Fibroblast of skin of right quadriceps (primary cell): ENCODE results near the gene KCNQ2.

Source experiments
- DNase-seq: peaks from one replicate; pipeline ENCODE4 v3.0.0-alpha.2; 2013

Gene KCNQ2

GRCh38 chr20:63364801-63365585, 107.5 kb downstream of the KCNQ2 start:
- no peak for DNase-seq

GRCh38 chr20:63363981-63364561, 108.4 kb downstream of the KCNQ2 start:
- no peak for DNase-seq

DNA sequence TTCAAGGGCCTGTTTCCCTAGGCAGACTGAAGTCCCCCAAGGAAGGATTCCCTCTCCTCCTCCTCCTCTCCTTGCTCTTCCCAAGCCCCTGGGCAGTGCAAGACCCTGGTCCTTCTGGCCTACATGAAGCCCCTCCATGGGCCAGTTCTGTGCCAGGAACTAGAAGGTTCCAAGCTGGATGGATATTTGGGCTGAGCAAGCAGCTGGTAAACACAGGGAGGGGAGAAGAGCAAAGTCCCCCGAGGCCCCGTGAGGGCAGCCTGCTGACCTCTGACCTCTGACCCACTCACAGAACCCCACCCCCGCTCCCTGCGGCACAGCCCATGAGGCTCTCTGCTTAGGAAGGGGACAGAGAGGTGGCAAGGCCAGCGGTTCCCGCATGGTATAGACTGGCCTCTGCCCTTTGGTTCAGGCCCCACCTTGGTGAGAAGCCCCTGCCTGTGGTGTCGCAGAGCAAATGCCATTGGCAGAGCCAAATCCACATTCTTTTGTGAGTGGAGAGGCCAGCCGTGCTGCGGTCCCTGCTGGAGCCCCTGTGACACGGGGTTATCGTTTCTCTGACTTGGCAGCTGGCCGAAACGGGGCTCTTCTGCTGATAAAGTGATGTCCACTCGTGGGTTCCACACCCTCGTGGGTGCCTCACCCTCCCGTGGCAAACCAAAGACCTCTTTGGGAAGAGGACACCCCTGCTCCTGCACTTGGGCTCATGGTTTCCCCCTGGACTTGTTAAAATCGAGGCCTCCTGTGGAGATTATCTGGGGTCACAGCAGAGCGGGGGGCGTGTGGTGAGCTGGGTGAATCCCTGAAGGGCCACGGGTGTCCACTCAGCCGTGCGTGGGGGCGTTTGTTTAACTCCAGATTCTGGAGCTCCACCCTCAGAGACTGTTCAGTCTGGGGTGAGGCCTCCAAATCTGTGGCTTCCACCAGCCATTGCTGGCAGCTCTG, 109.2 kb downstream of the KCNQ2 start:
- DNase-seq = no peak

DNA sequence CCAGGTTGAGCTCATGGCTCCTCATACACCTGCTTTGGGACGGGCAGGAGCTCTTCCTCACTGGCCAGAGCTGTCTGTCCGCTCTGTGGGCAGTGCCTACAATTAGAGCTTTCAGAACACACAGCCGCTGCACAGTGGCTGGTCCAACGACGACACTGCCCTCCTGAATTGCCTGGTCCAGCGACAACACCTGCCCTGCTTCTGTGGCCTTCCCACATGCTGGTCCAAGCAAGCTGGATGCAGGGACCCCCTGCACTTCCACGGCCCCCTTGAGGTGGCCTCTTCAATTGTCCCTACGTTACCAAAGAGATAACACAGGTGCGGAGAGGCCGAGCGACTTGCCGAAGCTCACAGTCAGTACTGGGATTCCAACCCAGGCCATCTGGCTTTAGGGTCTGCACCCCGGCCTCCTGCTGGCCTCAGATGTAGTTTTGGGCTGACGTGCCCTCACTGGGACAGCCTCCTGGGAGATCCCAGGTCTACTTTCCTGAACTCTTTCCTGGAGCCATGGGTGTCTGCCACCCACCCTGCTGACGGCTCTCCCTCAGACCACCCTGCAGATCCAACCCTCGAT, 109.9 kb downstream of the KCNQ2 start:
- no peak for DNase-seq

DNA sequence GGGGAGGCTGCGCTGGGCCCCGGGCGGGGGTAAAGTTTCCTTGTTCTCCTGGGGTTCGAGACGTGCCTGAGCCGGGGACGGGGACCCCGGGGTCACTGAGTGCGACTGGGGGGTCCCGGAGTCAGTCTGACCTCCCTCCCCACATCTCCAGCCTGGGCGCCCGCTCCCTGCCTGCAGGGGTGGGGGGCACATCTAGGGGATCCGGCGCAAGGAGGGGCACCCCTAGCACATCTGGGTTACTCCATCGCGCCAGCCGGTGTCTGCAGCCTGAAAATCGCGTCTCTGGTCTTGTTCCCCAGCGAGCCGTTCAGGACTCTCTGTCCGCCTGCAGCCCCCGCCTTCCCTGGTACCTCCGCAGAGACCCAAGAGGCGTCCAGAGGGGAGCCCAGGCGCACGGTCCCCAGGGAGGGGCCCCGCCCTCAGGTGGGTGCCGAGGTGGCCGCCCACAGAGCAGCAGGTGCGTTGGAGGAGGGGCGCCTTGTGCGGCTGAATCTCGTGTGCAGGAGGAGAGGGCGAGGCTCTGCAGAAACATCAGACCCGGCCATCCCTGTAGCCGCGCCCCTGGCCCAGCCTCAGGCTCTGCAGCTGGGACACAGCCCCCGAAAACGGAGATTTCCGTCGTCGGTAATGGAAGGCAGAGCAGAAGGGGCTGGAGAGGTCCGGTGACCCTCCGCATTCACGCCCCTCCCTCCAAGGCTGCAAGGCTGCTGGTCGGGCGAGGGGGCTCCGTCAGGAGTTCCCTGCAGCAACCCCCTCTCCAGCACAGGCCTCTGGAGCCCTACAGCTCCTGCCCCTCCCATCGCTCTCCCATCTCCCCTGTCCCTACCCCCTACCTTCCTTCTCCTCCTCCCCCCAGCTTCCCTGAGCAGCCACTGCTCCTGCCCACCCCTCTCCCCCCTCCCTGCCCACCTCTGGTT, 110.7 kb downstream of the KCNQ2 start:
- no peak for DNase-seq

- DNase-seq = no peak
Observed at GRCh38 chr20:63360850-63361518, 111.5 kb downstream of the KCNQ2 start, which contains the start of gene CHRNA4. TSS of gene CHRNA4 (minus strand) at chr20:63361349. CDS start at chr20:63361165, 184 bp downstream.

DNA sequence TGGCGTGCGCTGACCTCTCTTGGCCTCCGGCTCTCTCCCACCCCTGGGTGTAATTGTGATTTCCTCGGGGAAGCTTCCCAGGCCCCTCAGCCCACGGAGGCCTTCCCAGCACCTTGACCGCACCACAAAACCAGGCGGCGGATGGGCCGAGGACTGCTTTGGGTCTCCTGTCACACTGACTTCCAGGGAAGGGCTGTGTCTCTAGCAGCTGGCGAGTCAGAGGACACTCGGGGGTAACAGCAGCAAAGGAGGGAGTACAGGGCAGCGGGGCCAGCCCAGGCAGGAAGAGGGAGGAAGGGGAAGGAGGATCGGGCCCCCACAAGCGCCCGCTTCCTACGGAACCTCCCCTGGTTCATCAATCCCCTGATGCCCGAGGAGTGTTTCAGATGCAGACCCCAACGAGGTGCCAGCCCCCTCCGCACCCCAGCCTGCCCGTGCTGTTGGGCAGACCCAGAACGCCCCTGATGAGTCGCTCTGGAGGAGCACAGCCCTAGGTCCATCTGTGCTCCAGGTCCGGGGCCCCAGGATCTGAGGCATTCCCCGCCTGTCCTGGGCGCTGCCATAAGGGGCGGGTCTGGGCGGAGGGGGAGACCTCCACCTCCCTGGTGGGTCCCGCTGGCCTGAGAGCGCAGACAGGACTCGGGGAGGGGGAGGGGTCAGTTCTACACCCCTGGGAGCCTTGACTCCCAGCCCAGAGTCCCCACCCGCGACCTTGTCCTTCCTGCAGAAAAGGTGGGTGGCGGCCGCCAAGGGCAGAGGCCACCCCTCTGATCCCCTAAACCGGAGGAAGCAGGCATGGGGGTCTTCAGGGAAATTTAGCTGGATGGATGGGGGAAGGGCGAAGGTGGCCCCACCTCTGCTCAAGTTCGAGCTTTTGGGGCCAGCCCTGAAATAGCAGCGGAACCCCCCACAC, 112.3 kb downstream of the KCNQ2 start:
- no peak for DNase-seq

- no peak for DNase-seq
Observed at GRCh38 chr20:63359164-63359934, 113.1 kb downstream of the KCNQ2 start.

DNA sequence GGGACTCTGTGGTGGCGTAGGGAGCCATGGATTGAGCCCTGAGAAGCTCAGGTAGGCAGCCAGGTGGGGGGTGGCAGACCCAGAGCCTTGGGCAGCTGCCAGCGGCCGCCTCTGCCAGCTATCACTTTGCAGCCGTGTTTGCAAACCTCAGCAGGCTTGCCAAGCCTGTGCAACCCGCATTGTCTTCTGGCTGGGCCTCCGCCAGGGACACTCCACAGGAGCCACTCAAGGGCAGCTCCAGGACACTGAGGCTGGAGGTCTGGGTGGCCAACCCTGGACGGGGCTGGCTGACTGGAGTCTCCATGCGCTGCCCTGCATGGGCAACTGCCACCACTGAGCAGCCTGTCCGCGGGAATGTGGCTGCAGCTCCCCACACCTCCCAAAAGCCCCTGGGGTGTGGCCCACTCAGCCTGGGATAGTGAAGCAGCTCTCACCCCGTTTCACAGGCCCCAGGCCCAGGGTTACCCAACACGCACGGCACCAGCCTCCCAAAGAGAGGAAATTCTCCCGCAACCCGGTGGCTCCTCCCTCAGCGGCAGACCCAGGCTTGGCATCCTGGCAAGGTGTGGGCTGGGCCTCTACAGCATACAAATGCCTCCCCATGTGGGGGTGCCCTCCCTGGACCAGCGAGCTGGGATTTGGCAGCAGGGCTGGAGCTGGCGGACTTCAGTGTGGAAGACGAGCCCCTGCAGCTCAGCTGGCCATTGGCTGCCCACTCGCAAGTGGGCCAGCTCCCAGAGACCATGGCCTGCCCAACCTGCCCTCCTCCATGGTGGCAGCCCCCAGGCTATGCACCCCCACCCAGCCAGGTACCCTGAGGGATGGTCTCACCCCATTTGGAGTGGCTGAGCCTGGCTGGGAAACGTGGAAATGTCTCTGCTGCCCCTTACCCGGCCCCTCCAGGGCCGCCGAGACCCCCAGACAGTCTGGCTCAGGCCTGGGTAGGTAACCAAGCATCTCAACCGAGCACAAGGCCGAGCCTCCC, 114.2 kb downstream of the KCNQ2 start:
- DNase-seq = no peak

GRCh38 chr20:63356931-63357879, 115.2 kb downstream of the KCNQ2 start:
- no peak for DNase-seq

DNA sequence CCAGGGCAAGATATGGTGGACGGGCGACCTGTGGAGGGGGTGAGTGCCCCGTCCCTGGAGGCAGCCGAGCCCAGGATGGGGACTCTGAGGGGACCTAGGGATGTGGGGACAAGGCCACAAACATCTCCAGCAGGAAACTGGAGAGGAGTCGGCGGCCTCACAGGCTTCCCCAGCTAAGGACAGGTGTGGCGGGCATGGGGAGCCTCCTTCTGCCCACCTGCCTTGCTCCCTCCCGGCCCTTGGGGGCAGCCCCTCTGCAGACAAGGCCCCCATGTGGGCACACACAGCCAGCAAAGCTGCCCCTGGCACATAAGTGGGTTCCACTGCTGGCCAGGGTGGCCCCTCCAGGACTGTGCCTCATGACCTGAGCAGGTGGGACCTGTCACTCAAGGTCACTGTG, 115.9 kb downstream of the KCNQ2 start:
- no peak for DNase-seq

GRCh38 chr20:63355781-63356295, 116.6 kb downstream of the KCNQ2 start:
- DNase-seq = no peak

DNA sequence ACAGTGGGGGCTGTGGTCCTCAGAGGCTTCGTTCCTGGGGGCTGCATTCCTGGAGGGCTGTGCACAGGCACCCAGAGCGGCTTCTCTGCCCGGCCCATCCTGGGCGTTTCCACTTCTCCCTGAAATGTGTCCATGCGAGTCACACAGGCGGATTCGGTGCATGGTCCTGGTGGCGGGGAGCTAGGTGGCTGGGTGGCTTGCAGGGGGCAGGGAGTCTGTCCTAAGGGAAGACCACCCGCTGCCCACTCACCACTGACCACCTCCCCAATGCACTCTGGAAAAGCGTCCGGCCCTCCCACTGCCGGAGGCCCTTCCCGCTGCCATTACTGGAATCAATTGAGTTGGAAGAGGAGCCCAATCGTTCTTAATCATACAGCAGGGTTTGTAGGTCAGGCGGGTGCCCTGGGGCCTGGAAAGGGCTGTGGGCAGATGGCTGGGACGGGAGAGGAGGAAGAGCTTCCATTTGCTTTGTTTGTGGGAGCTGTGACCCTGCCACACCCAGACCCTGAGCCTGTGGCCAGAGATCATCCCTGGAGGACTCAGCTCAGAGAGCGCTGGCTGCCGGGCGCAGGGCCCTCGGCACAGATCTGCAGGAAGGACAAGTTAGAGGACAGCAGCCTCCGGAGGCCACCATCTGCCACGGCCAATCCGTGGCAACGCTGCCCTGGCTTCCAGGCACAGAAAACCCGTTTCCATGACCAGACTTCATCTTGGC, 117.7 kb downstream of the KCNQ2 start:
- no peak for DNase-seq

DNA sequence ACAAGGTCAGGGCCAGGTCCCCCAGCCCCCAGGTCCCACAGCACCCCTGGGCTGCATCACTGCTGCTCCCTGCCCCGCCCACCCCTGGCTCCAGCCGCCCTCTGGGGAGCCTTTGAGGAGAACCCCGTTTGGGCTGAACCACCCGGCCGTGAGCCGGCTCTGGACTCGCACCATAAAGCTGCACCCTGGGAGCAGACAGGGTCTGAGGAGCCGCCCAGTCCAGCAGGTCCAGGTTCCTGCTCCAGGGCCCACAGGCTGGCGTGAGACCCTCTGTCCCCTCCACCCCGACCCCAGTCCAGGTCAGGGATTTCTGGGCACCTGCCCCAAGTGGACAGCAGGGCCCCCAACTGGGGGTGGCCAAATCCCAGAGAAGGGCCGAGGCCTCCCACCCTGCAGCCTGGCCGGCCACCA, 119.6 kb downstream of the KCNQ2 start:
- DNase-seq = no peak

- no peak for DNase-seq
Observed at GRCh38 chr20:63351811-63352591, 120.5 kb downstream of the KCNQ2 start.
